ENCODE data around the gene ASAH2B.

Gene ASAH2B

GRCh38 chr10:50807851-50808776, 68.4 kb downstream of the ASAH2B start:
- no peak overlapping the region for H3K9ac ChIP-seq (ENCODE audit: insufficient read length, low read depth)
- H3K9me3 ChIP-seq (ENCODE audit: insufficient read depth, low read length) = no peaks in the 10 kb centered on the region
- H3K27me3 ChIP-seq (ENCODE audit: insufficient read depth, insufficient read length) = no peaks in the 10 kb centered on the region
- no peaks in the 10 kb centered on the region for H3K36me3 ChIP-seq (ENCODE audit: insufficient read depth, insufficient read length, low read length)
- no peak for DNase-seq (ENCODE audit: low read depth, low spot score)
- no peak for TF ChIP-seq YY1 (IDR thresholded peaks at IDR 0.05; ENCODE audit: insufficient read depth, insufficient read length)
- TF ChIP-seq ZNF274 (IDR thresholded peaks at IDR 0.05; ENCODE audit: low read depth, low read length) = no peak
- TF ChIP-seq SUZ12 (IDR thresholded peaks at IDR 0.05; ENCODE audit: extremely low read depth, insufficient read depth, insufficient read length) = no peak
- no peak overlapping the region for H3K4me3 ChIP-seq (ENCODE audit: insufficient read length, low read depth)
- H3K4me1 ChIP-seq (ENCODE audit: insufficient read depth, insufficient read length) = no peaks in the 10 kb centered on the region
